Heart left ventricle (tissue), 13 donors: ENCODE results near the gene SPIN1.

Source experiments
- POLR2A ChIP-seq, 2 donors: fragments of 450-650 bp; IDR thresholded peaks; one replicate each; pipeline ENCODE4 v1.6.1; 2017; ENCODE audit warnings: antibody characterized with exemption in 2 of 2, mild to moderate bottlenecking in 2 of 2, moderate library complexity in 2 of 2
- TF ChIP-seq, protein P1 (sequence below), 12 donors: fragments of 200-600 bp; sonication (generic) in 4 of 12; IDR thresholded peaks; one replicate each; pipeline versions ENCODE4 v1.5.0 to v1.8.0; 2018 to 2022; ENCODE audit warnings: antibody characterized with exemption in 12 of 12, mild to moderate bottlenecking in 5 of 12
- donor health status: ischemic (EF 13 %, LVEDD 7.1; RV severe dilation, severe dysfunction).
- donor health status: DM: no; HTN: yes; CAD: no.
- donor health status: DM: no; HTN: no; CAD: no.
- donor health status: ischemic (EF 25% LVEDD 6.9; RV normal size, moderate dysfunction).
- donor health status: ischemic (EF 25% LVEDD 5.7; RV mildly dilated, moderate dysfunction).
- donor health status: ischemic (EF 35%, LVEDD 5.7; RV mildly dilated, moderate dysfunction).
- donor health status: nonischemic (EF 11% LVEDD 7.7; RV severe dilation, severe dysfunction).
- donor health status: DM: yes; HTN: yes; CAD: no.
- donor health status: PGD.
- donor health status: ischemic (EF 29% LVEDD 5.4; RV normal size, mild dysfunction).
- donor health status: nonischemic (EF 23%, LVEDD 6.1; RV moderate dilation, normal function).

DNA sequence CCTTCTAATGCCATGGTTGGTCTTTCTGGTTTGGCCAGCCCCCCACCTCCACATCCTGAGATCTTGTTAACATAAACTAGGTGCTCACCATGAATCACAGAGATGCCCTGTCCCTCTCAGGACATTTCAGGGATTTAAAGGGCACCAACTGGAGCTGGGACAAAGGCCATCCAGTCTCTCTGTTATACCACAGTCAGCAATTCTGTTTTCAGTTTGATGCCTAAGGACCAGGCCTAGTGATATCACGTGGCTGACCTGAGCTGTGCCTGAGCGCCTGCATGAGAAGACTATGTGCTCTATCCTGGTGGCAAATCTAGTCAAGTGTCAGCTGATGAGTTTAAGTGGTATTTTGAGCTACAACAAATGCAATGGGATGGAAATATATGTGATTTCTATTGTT, 26.1 kb downstream of the SPIN1 start:
- TF ChIP-seq, protein P1, sequence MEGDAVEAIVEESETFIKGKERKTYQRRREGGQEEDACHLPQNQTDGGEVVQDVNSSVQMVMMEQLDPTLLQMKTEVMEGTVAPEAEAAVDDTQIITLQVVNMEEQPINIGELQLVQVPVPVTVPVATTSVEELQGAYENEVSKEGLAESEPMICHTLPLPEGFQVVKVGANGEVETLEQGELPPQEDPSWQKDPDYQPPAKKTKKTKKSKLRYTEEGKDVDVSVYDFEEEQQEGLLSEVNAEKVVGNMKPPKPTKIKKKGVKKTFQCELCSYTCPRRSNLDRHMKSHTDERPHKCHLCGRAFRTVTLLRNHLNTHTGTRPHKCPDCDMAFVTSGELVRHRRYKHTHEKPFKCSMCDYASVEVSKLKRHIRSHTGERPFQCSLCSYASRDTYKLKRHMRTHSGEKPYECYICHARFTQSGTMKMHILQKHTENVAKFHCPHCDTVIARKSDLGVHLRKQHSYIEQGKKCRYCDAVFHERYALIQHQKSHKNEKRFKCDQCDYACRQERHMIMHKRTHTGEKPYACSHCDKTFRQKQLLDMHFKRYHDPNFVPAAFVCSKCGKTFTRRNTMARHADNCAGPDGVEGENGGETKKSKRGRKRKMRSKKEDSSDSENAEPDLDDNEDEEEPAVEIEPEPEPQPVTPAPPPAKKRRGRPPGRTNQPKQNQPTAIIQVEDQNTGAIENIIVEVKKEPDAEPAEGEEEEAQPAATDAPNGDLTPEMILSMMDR (IDR thresholded peaks at IDR 0.05) = no peak
- no peak for TF ChIP-seq POLR2A (IDR thresholded peaks at IDR 0.05)
